ENCODE measurements around the gene DTNBP1.

DTNBP1 gene

GRCh38 chr6:15623276-15624116 is 39.3 kb downstream of the DTNBP1 start:
- no peak for DNase-seq

- DNase-seq: no peak
Measured at GRCh38 chr6:15622045-15622740, 40.6 kb downstream of the DTNBP1 start.

GRCh38 chr6:15621203-15622044 is 41.4 kb downstream of the DTNBP1 start:
- DNase-seq: no peak

GRCh38 chr6:15620611-15621010 is 42.2 kb downstream of the DTNBP1 start:
- peak; percentile 43 for DNase-seq

GRCh38 chr6:15619330-15619729 is 43.5 kb downstream of the DTNBP1 start:
- DNase-seq: no peak

GRCh38 chr6:15618685-15619084 is 44.1 kb downstream of the DTNBP1 start:
- DNase-seq: no peak

GRCh38 chr6:15616261-15616660 is 46.6 kb downstream of the DTNBP1 start:
- DNase-seq: peak; percentile 33

- DNase-seq: peak; percentile 51
Measured at GRCh38 chr6:15615802-15616201, 47.0 kb downstream of the DTNBP1 start.

GRCh38 chr6:15614277-15614676 is 48.6 kb downstream of the DTNBP1 start:
- no peak for DNase-seq

GRCh38 chr6:15608396-15608795 is 54.4 kb downstream of the DTNBP1 start:
- DNase-seq: no peak

- no peak for DNase-seq
Measured at GRCh38 chr6:15607603-15608002, 55.2 kb downstream of the DTNBP1 start.

- no peak for DNase-seq
Measured at GRCh38 chr6:15606347-15606746, 56.5 kb downstream of the DTNBP1 start.

- DNase-seq: no peak
Measured at GRCh38 chr6:15604843-15605242, 58.0 kb downstream of the DTNBP1 start.

GRCh38 chr6:15602154-15602553 is 60.7 kb downstream of the DTNBP1 start:
- no peak for DNase-seq

- no peak for DNase-seq
Measured at GRCh38 chr6:15598273-15598798, 64.5 kb downstream of the DTNBP1 start.

GRCh38 chr6:15596186-15596896 is 66.5 kb downstream of the DTNBP1 start:
- DNase-seq: no peak

GRCh38 chr6:15595461-15596173 is 67.2 kb downstream of the DTNBP1 start:
- DNase-seq: no peak

- DNase-seq: no peak
Measured at GRCh38 chr6:15594512-15595259, 68.1 kb downstream of the DTNBP1 start.

GRCh38 chr6:15593798-15594197 is 69.0 kb downstream of the DTNBP1 start:
- no peak for DNase-seq

- no peak for DNase-seq
Measured at GRCh38 chr6:15592610-15593009, 70.2 kb downstream of the DTNBP1 start.

Measured in DMS79 (cell line).